GM21737 (cell line): ENCODE data around the gene CLPTM1L.

Experiments
- ATAC-seq: cut with Tn5 transposase; IDR thresholded peaks from one replicate; pipeline ENCODE4 v1.9.1; 2021; ENCODE audit warnings: mild to moderate bottlenecking, moderate library complexity; ENCODE audit not compliant: unreplicated experiment

The CLPTM1L gene

DNA sequence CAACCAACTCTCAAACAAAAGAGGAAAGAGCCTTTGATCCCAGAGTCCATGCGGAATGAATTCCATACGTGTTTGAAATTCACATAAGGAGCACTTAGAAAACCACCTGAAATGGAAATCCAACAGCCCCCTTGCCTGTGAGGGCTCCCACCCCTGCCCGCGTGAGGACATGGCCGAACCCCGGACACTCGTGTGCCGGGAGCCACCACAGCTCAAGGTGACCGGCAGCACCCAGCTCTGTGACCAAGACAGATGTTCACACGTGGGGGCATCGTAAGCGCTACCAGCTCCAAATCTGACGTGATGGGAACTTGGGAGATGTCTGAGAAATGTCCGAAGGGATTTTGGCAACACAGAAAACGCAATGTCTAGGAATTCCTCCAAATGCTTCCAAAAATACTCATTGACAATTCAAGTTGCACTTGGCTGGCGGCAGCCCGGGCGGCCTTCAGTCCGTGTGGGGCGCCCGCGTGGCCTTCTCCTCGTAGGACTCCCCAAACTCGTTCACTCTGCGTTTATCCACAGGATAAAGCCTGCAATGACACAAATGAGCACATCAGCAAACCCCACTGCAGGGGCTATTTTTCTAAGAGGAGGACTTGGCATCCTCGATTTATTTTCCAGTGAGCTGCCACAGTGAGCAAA is 26.9 kb downstream of the CLPTM1L start:
- no peak for ATAC-seq

- ATAC-seq = no peak
These were observed 28.1 kb downstream of the CLPTM1L start for GRCh38 chr5:1316588-1317340.

DNA sequence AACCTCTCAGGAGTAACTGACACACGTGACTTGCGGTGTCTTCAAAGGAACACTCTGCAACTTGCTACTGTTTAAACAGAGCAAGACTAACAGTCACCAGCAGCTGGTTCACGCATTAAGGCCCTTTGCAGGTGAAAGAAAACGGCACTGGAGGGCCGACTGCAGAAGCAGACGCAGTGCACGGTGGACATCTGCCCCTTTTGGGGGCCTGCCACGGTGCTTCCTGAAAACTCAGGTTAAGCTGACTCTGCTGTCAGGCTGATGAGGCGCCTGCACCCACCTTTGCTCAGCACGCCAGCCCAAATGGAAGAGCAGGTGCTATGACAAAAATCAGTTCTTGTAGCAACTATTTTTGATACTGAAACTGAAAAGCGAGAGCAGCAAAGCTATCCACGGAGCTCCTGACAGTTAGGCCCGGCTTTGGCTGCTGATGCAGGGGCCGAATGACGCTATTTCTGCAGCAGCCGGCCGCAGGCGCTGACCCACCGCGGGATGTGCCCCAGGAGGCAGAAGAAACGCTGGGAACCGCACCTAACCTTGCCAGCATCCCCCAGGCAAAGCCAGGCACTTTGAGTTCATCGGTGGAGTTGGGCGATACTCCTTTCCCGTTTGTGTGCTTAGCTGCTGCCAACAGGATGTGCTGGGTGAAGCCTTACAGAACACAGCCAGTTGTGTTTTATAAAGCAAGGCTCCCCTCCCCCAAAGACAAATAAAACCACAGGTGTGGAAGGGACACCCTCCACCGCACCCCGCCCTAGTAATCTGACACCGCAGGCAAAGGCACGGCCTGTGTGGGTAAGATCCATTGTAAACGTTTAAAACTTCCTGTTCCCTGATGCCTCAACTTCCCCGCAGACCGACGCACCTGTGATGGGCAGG is 29.0 kb downstream of the CLPTM1L start:
- ATAC-seq = peak; percentile 46

DNA sequence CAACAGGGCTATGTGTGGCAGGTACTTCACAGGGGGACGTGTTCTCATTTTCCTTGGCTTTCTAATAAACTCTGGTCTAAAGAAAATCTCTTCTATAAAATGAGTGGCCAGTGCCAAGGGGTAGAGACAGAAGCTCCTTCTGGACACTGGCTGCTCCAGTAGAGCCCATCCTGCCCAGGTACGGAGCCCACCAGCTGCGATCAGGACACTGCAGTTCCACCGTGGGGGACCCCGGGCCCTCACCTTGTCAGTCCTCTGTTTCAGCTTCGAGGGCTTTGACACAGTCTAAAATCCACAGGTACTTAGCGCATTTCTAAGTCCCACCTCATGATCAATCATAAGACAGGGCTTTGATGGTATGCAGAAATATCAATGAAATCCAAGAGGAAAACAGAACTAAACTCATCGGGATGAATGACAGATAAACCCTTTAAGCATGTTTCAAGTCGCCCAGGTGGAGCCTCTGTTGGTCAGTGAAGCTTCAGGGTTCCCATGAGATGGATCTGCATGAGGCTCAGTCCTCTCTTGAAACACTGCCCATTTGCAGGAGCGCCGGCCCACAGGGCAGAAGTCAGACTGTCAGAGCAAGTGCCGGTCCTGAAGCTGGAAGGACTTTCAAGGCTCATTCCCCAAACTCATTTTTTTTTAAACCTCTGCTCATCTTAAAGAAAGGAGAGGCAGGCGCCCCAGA is 29.7 kb downstream of the CLPTM1L start:
- ATAC-seq = no peak

GRCh38 chr5:1314564-1314982 is 30.3 kb downstream of the CLPTM1L start:
- no peak for ATAC-seq

GRCh38 chr5:1312993-1313833 is 31.7 kb downstream of the CLPTM1L start:
- peak; percentile 85 for ATAC-seq

GRCh38 chr5:1312206-1312605 is 32.7 kb downstream of the CLPTM1L start:
- no peak for ATAC-seq

DNA sequence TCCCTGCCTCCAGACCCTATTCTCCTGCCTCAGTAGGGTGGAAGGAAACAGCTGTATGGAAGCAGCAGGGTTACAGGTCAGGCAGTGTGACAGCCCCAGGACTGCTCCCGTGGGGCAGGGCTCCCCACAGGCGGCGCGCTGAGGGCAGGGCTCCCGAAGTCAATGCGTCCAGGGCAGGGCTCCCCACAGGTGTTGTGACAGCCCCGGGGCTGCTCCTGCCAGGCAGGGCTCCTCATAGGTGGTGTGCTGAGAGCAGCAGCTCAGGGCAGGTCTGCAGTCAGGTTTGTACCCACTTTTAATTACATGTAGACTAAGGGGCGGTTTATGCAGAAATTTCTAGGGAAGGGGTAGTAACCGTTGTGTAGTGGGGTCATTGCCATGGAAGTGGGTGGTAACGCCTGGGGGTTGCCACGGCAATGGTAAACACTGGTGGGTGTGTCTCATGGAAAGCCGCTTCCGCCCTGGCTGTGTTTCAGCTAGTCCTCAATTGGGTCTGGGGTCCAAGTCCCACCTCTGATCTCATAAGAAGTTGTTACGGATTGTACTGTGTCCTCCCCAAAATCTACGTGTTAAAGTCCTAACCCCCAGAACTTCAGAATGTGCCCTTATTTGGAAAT is 33.4 kb downstream of the CLPTM1L start:
- no peak for ATAC-seq

GRCh38 chr5:1310118-1310517 is 34.8 kb downstream of the CLPTM1L start:
- ATAC-seq = no peak

GRCh38 chr5:1304033-1304432 is 40.9 kb downstream of the CLPTM1L start:
- ATAC-seq = no peak

GRCh38 chr5:1302258-1302657 is 42.6 kb downstream of the CLPTM1L start:
- no peak for ATAC-seq

- no peak for ATAC-seq
These were observed 44.3 kb downstream of the CLPTM1L start for GRCh38 chr5:1300581-1301083.

- ATAC-seq = no peak
These were observed 44.9 kb downstream of the CLPTM1L start for GRCh38 chr5:1299961-1300360.

DNA sequence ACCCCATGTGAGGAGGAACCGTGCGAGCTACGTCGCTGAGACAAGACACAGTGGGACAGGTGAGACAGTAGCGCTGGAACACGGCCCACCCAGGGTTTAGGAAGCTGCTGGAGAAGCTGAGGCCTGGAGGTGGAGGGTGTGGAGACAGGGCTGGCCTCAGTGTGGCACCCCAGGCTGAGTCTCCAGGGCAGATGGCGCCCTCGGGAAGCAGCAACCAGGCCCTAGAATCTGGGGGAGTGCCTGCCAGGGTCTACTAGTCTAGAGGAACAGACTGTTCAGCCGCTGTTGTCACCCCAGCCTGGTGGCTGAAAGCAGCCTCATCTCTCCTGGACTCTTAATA is 45.4 kb downstream of the CLPTM1L start:
- no peak for ATAC-seq

DNA sequence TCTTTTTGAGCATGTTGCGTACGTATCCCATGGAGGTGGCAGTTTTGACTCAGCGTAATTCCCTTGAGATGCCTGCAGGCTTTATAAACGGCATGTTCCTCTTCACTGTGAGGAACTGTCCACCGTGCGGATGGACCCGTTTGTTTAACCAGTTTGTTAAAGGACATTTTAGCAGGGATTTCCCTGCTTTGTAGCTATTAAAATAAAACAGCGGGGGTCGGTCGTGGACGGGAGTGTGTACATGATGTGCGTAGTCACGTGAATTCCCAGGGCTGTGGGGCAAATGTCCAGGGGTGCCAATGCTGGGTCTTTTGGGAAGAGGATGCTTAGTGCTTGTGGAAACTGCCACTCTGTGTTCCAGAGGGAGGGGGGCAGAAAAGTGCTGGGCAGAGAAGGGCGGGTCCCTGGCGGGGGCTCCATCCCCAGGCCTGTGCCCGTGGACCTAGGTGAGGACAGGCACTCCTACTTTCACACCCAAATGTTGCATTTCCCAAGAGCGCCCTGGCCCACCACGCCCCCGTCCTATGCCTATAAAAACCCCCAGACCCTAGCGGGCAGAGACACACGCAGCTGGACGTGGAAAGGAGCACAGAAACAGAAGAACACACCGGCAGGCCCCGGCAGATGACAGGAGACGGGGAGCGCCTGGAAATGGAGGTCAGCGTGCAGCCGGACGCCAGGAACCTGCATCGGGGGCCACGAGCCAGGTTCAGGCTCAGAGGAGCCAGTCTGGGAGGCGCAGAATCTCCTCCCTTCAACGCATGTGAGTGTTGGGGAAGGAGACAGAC is 46.0 kb downstream of the CLPTM1L start:
- no peak for ATAC-seq

DNA sequence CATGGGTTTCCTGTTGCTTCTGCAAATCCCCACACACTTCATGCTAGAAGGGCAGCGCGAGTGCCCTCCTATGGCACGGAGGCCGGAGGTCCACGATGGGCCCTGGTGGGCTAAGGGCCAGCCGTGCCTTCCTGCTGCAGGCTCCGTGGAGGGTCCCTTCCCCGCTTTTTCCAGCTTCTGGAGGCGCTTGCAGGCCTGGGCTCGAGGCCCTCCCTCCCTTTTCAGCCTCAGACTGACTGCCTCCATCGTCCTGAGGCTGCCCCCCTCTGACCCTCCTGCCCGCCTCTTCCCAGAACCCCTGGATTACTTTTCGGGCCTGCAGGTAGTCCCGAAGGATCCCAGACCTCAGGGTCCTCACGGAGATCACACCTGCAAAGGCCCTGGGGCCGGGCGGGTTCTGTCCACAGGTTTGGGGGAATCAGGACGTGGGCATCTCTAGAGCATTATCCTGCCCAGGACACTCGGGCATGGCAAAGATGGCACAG is 46.8 kb downstream of the CLPTM1L start:
- no peak for ATAC-seq

DNA sequence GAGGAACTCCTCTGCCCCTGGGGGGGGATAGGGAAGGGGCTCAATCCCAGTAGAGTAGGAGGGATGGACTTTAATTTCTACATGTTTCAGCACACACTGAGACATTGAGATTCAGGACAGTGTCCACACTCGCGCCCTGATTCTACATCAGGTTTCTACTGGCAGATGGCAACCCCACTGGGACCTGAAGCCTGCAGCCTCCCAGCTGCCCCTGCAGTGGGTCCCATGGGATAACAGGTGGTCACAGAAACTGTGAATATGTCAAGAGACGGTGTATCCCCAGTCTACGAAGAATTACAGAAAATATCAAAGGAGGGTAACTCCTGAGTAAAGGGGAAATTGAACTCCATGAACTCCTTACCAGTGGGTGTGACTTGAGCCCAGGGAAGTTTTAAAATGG is 47.7 kb downstream of the CLPTM1L start:
- ATAC-seq = no peak

GRCh38 chr5:1295650-1296037 is 49.3 kb downstream of the CLPTM1L start:
- no peak for ATAC-seq
